BLaER1 (cell line): ENCODE data around the gene IL1R2.

Experiments used
- H3K27ac ChIP-seq: shearing (Covaris generic); formaldehyde crosslinking; 2 replicates; pipeline ENCODE4 v1.8.1; 2022
- H3K27me3 ChIP-seq: shearing (Covaris generic); formaldehyde crosslinking; 2 replicates; pipeline ENCODE4 v1.8.1; 2022
- H3K36me3 ChIP-seq: shearing (Covaris generic); formaldehyde crosslinking; 2 replicates; pipeline ENCODE4 v1.8.1; 2022
- H3K4me1 ChIP-seq: shearing (Covaris generic); formaldehyde crosslinking; 2 replicates; pipeline ENCODE4 v1.8.1; 2022
- H3K4me2 ChIP-seq: shearing (Covaris generic); formaldehyde crosslinking; 2 replicates; pipeline ENCODE4 v1.8.1; 2022
- H3K4me3 ChIP-seq: shearing (Covaris generic); formaldehyde crosslinking; 2 replicates; pipeline ENCODE4 v1.8.1; 2022
- H3K9ac ChIP-seq: shearing (Covaris generic); formaldehyde crosslinking; 2 replicates; pipeline ENCODE4 v1.8.1; 2022
- H3K9me3 ChIP-seq: shearing (Covaris generic); formaldehyde crosslinking; 2 replicates; pipeline ENCODE4 v1.8.1; 2022
- H4K20me1 ChIP-seq: shearing (Covaris generic); formaldehyde crosslinking; 2 replicates; pipeline ENCODE4 v1.8.1; 2022
- Cebpa-rat ChIP-seq: shearing (Covaris generic); IDR thresholded peaks from 2 replicates; pipeline ENCODE4 v1.8.1; 2022

IL1R2 gene

DNA sequence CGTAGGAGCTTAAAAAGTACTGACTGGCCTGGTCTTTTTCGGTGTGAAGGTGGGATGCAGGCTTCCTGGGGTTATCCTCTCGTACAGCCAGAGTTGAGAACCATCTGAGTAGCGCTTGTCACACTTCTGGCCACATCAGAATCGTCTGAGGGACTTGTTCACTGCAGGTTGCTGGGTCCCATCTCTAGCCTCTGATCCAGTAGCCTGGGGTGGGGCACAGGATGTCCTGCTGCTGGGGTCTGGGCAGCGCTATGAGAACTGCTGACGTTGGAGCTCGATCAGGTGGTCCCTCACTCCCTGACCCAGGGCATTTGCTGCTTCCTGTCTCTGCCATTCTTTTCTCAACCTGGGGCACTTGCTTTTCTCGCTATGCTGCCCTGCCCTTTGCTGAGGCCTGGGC, 7.1 kb upstream of the IL1R2 start:
- Histone ChIP-seq H4K20me1 (no peaks in the 10 kb centered on the region), H3K27me3 (no peaks in the 10 kb centered on the region), H3K9me3 (no peaks in the 10 kb centered on the region), H3K4me3 (no peak overlapping the region), H3K4me1 (peaks cover 58% of the 10 kb centered on the region), H3K27ac (no peak overlapping the region), H3K4me2 (no peak overlapping the region), H3K9ac (no peak overlapping the region), H3K36me3 (no peaks in the 10 kb centered on the region)
- no peak for TF ChIP-seq Cebpa-rat

DNA sequence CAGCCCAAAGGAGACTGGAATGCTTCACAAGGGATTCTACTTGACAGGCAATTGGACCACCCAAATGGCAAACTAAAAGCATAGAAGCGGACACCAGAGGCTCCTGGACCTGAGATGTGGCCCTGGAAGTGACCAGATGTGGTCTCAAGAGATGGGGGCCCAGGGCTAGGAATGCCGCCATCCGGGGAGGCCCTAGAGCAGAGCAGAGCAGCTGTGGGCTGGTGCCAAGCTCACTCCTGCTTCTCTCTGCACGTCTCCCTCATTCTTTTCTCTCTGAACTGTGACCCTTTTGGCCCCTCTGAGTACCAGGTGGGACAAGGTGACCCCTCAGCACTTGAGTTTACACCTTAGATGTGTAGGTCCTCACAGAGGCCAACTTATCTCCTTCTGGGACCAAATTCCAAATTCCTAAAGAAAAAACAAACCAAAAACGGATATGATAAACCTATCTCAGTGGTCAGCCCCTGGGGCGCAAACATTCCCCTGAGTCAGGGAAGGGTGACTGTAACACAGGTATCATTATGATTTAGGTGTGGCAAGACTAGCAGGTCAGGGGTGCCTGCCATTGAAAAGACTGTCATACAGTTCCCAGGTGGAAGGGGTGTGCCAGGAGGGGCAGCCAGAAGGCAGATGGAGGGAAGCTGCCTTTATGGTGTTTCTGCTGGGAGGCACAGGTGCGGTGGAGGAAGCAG, 6.5 kb upstream of the IL1R2 start:
- Histone ChIP-seq H3K4me2 (no peak overlapping the region), H3K9me3 (no peaks in the 10 kb centered on the region), H3K36me3 (no peaks in the 10 kb centered on the region), H4K20me1 (no peaks in the 10 kb centered on the region), H3K4me3 (no peak overlapping the region), H3K4me1 (peaks cover 64% of the 10 kb centered on the region), H3K9ac (no peak overlapping the region), H3K27me3 (no peaks in the 10 kb centered on the region), H3K27ac (no peak overlapping the region)
- TF ChIP-seq Cebpa-rat, result no peak

DNA sequence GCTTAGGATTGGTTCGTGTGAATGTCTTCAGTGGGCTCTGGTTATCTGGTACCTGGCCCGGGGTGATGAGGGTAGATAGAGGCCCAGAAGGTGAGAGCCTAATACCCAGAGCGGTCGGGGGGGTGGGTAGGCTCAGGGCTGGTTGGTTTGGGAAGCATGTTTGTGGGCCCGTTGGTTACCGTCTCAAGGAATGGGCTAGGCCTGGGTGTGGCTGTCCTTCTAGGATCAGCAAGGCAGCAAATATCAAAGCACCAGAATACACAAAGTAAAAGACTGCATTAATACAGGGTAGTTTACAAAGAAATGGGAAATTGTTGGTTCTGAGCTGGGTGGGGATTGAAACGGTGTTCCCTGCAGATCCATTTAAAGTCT, 6.0 kb upstream of the IL1R2 start:
- Histone ChIP-seq H3K4me1 (peaks cover 70% of the 10 kb centered on the region), H3K27ac (no peak overlapping the region), H3K4me2 (no peak overlapping the region), H3K36me3 (no peaks in the 10 kb centered on the region), H4K20me1 (no peaks in the 10 kb centered on the region), H3K9ac (no peak overlapping the region), H3K4me3 (no peak overlapping the region), H3K27me3 (no peaks in the 10 kb centered on the region), H3K9me3 (no peaks in the 10 kb centered on the region)
- no peak for TF ChIP-seq Cebpa-rat

DNA sequence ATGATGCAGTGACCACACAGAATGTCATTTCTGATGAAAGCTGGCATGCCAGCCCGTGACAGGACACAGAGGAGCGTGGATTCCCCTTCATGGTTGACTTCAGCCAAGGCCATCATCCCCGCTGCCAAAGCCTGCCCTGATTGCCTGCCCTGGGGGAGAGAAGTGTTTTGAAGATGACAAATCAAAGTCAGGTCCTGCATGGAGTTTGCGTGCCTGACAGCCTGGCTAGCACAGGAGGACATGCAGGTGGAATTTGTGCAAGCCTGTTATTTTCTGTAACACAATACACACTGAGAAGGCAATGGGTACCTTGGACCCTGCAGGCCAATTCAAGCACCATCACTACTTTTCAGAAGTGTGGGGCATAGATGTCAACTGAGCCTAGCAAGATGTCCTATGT, 5.4 kb upstream of the IL1R2 start:
- H3K4me1 ChIP-seq, result peaks cover 76% of the 10 kb centered on the region
- no peak for TF ChIP-seq Cebpa-rat
- no peaks in the 10 kb centered on the region for H3K36me3 ChIP-seq
- H3K4me2 ChIP-seq, result peak overlapping the region; percentile 24; the same call in 1 of the 2 replicates
- H3K9me3 ChIP-seq, result no peaks in the 10 kb centered on the region
- H3K9ac ChIP-seq, result no peak overlapping the region
- H3K27ac ChIP-seq, result no peak overlapping the region
- H4K20me1 ChIP-seq, result no peaks in the 10 kb centered on the region
- no peak overlapping the region for H3K4me3 ChIP-seq
- H3K27me3 ChIP-seq, result no peaks in the 10 kb centered on the region

DNA sequence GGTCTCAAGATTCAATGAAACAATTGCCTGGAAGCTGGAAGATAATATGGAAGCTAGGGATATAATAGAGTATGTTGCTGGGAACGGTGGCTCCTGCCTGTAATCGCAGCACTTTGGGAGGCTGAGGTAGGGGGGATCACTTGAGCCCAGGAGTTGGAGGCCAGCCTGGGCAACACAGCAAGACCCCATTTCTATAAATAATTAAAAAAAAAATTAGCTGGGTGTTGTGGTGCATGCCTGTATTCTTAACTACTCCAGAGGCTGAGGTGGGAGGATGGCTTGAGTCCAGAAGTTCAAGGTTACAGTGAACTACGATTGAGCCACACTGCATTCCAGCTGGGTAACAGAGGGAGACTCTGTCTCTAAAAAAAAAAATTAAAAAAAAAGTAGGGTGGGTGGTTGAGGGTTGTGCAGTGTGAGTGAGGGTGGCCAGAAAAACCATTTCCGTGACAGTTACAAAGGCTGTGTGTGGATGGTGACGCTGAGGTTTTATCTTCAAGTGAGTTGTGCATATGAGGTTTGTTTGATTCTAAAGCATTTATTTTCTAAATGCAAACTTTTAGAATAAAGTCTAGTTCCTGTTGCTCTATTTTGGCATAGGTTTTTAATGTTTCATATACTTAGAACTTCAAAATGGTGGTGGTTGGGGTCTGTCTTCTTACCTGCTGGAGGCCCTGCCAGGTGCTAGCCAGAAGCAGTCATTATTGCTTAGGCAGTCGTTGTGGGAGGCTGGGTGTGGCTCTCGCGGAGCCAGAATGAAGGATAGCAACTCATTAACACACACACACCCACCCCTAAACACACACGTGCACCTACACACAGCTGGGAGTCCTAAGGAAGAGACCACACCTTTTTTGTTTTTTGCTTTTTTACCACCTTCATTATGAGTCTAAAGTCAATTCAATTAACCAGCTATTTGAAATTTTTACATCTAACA, 4.7 kb upstream of the IL1R2 start:
- peaks cover 76% of the 10 kb centered on the region for H3K4me1 ChIP-seq
- H3K4me3 ChIP-seq, result no peak overlapping the region
- H3K36me3 ChIP-seq, result no peaks in the 10 kb centered on the region
- no peaks in the 10 kb centered on the region for H3K9me3 ChIP-seq
- no peaks in the 10 kb centered on the region for H4K20me1 ChIP-seq
- H3K4me2 ChIP-seq, result peak overlapping the region; percentile 24; the same call in 1 of the 2 replicates
- no peaks in the 10 kb centered on the region for H3K27me3 ChIP-seq
- TF ChIP-seq Cebpa-rat, result no peak
- H3K9ac ChIP-seq, result no peak overlapping the region
- no peak overlapping the region for H3K27ac ChIP-seq

DNA sequence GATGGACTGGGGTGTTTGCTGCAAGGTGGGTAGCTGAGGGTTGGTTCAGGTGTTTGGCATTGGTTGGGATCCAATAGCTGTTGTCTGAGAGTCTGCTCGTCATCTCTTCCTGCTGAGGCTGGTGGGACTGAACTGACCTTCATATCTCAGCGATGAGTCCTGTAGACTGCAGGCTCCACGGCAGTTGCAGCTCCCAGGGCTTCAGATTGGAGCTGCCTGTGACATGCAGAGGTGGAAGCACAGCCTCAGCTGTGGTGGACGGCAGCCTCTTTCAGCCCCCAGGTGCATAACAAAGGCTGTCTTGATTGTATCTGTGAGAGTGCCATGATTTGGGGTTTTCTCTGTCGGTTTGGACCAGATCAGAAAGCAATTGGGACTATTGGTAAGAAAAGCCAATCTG, 3.9 kb upstream of the IL1R2 start:
- Histone ChIP-seq H3K36me3 (no peaks in the 10 kb centered on the region), H3K27ac (no peak overlapping the region), H3K27me3 (no peaks in the 10 kb centered on the region), H3K9ac (no peak overlapping the region), H3K4me1 (peaks cover 68% of the 10 kb centered on the region), H3K4me3 (no peak overlapping the region), H3K9me3 (no peaks in the 10 kb centered on the region), H4K20me1 (no peaks in the 10 kb centered on the region), H3K4me2 (no peak overlapping the region)
- no peak for TF ChIP-seq Cebpa-rat

DNA sequence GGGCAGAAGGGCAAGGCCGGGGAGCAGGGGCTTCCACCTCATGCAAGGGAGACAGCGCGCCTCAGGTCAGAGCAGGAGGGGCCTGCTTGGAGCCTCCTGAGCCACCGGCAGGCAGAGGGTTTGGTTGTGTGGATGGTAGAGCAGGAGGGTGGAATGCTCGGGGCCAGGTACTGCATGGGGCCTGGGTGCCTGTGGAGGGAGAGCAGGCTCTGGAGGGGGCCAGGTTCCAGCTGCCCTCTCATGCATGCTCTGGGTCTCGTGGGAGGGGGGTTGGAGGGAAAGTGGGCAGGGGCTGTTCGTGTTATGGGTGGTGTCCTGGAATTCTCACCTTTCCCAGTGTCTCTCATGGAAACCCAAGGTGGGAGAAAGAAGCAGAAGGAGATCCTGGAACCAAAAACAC, 3.2 kb upstream of the IL1R2 start:
- no peaks in the 10 kb centered on the region for H3K27me3 ChIP-seq
- peaks cover 61% of the 10 kb centered on the region for H3K4me1 ChIP-seq
- no peak overlapping the region; the same call in 1 of the 2 replicates for H3K4me2 ChIP-seq
- no peaks in the 10 kb centered on the region for H3K9me3 ChIP-seq
- no peak overlapping the region for H3K9ac ChIP-seq
- no peak overlapping the region for H3K27ac ChIP-seq
- no peak overlapping the region for H3K4me3 ChIP-seq
- no peaks in the 10 kb centered on the region for H4K20me1 ChIP-seq
- H3K36me3 ChIP-seq, result no peaks in the 10 kb centered on the region
- no peak for TF ChIP-seq Cebpa-rat

DNA sequence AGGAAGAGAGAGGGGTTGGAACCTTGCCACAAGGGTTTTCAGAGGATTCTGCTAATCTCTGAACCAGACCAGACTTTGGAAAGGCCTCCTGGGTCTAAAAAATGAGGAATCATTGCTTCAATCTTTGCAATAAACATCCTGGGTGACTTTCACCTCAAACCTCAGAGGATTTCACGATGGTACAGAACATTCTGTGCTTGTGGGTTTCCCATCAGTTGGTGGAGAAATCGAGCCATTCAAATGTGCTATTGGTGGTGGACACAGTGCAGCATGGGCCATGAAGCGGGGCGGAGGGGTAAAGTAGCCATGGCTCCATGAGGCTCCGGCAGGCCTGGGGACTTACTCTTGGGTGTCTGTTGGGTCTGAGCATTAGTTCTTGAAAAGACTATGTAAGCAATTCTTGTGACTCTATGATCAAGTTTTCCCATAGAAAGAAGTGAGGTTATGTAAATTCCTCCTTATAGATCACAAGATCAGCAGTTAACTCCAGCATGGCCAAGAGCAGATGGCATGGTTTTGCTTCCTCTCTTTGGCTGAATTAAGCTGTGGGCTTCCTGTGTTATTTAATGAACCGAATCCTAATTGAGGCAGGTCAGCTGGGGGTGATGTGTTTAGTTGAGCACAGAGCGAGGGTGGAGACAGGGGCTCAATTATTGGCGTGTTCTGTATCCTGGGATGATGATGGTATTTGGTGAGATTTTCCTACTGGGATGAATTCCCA, 1.9 kb upstream of the IL1R2 start:
- H3K4me2 ChIP-seq, result peak overlapping the region; percentile 68
- H3K27ac ChIP-seq, result peak overlapping the region; percentile 64
- H3K36me3 ChIP-seq, result no peaks in the 10 kb centered on the region
- H4K20me1 ChIP-seq, result no peaks in the 10 kb centered on the region
- H3K9ac ChIP-seq, result no peak overlapping the region
- TF ChIP-seq Cebpa-rat, result no peak
- H3K9me3 ChIP-seq, result no peaks in the 10 kb centered on the region
- peaks cover 59% of the 10 kb centered on the region for H3K4me1 ChIP-seq
- no peak overlapping the region for H3K4me3 ChIP-seq
- no peaks in the 10 kb centered on the region for H3K27me3 ChIP-seq

DNA sequence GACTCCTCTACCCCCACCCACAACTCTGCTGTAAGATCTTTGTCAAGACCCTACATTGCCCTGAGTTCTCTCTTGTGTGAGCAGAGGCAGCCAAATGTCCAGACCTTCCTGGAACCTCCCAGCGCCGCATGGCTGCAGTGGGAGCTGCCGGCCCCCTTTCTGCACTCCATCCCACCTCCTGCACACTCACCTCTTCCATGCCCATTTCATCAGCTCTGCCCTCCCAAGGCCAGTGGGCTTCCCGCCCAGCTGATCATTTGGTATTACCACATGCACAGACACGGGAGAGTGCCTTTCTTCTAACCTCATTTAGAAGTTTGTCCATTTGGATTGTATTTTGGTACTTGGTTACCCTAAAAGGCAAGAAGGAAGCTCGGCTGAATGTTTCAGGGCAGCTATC, 2.0 kb downstream of the IL1R2 start:
- Histone ChIP-seq H3K27me3 (no peaks in the 10 kb centered on the region), H3K4me1 (peaks cover 33% of the 10 kb centered on the region), H4K20me1 (no peaks in the 10 kb centered on the region), H3K9ac (no peak overlapping the region), H3K36me3 (no peaks in the 10 kb centered on the region), H3K4me2 (no peak overlapping the region), H3K9me3 (no peaks in the 10 kb centered on the region), H3K4me3 (no peak overlapping the region), H3K27ac (no peak overlapping the region)
- no peak for TF ChIP-seq Cebpa-rat

DNA sequence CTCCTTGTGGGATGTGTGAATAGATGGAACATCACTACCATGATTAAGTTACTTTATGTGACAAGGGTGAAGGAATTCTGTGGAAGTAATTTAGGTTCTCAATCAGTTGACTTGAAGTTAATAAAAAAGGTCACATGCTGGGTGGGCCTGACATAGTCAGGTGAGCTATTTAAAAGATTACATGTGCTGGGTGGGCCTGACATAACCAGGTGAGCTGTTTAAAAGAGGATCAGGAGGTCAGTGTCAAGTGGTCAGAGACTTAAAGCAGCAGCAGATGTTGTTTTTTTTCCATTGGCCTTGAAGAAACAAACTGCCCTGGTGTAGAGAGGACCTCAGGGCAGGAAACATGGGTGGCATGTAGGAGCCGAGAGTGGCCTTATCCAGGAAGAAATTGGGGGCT, 3.3 kb downstream of the IL1R2 start:
- Histone ChIP-seq H3K9ac (no peak overlapping the region), H3K9me3 (no peaks in the 10 kb centered on the region), H3K4me2 (no peak overlapping the region)

More for the DNA sequence above, 3.3 kb downstream of the IL1R2 start:
- Histone ChIP-seq H3K27ac (no peak overlapping the region), H4K20me1 (no peaks in the 10 kb centered on the region), H3K36me3 (no peaks in the 10 kb centered on the region), H3K4me3 (no peak overlapping the region), H3K4me1 (peaks cover 20% of the 10 kb centered on the region), H3K27me3 (no peaks in the 10 kb centered on the region)
- TF ChIP-seq Cebpa-rat, result no peak
